ENCODE measurements around the gene GSK3A. TPM values are rescaled to one million over a fixed set of nuclear protein-coding genes. Genes with fewer than 3 reads are reported as not detected.

GSK3A gene
- total RNA-seq, 1 donor from 2014 or later, result 50.3 TPM

DNA sequence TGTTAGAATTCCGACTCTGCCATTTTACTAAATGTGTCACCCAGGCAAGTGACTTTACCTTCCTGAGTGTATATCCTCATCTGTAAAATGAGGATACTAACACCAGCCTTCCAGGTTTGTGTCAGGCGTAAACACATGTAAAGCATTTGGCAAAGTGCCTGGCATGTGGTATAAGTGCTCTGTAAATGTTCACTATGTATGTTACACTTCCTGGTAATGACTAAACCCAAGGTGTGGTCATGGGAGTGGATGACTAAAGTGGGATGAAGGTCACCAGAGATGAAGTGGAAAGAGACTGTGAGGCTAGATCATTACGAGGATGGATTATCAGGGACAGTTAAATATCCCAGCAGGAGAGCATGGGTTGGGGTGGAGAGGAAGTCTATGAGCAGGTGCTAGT, 50.5 kb downstream of the GSK3A start:
- DNase-seq (ENCODE audit: low read depth) (peak; percentile 60), FAIRE-seq (no peak)
- peaks cover 8% of the 10 kb centered on the region for H3K9me3 Mint-ChIP-seq (ENCODE audit: unreplicated experiment)
- H3K4me1 Mint-ChIP-seq (ENCODE audit: low read depth, unreplicated experiment), result no peaks in the 10 kb centered on the region
- no peak overlapping the region for H3K27ac ChIP-seq (ENCODE audit: low read depth, low read length)
- no peak overlapping the region for H3K4me2 ChIP-seq (ENCODE audit: low read length)
- no peak for TF ChIP-seq EZH2 (IDR thresholded peaks at IDR 0.05; ENCODE audit: insufficient read depth, low read length)
- TF ChIP-seq, protein P1, sequence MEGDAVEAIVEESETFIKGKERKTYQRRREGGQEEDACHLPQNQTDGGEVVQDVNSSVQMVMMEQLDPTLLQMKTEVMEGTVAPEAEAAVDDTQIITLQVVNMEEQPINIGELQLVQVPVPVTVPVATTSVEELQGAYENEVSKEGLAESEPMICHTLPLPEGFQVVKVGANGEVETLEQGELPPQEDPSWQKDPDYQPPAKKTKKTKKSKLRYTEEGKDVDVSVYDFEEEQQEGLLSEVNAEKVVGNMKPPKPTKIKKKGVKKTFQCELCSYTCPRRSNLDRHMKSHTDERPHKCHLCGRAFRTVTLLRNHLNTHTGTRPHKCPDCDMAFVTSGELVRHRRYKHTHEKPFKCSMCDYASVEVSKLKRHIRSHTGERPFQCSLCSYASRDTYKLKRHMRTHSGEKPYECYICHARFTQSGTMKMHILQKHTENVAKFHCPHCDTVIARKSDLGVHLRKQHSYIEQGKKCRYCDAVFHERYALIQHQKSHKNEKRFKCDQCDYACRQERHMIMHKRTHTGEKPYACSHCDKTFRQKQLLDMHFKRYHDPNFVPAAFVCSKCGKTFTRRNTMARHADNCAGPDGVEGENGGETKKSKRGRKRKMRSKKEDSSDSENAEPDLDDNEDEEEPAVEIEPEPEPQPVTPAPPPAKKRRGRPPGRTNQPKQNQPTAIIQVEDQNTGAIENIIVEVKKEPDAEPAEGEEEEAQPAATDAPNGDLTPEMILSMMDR (IDR thresholded peaks at IDR 0.05; ENCODE audit: insufficient read depth, low read depth, low read length), result no peak
- no peak overlapping the region for H2AFZ ChIP-seq (ENCODE audit: low read depth, low read length)
- H3K9ac ChIP-seq (ENCODE audit: low read length), result no peak overlapping the region
- no peak overlapping the region for H3K27ac Mint-ChIP-seq (ENCODE audit: unreplicated experiment)
- peaks cover 7% of the 10 kb centered on the region for H3K36me3 Mint-ChIP-seq (ENCODE audit: low read depth, unreplicated experiment)
- H4K20me1 ChIP-seq (ENCODE audit: insufficient read depth, low read length), result no peaks in the 10 kb centered on the region
- H3K79me2 ChIP-seq (ENCODE audit: insufficient read depth, low read length), result no peaks in the 10 kb centered on the region
- H3K36me3 ChIP-seq (ENCODE audit: insufficient read depth, low read length), result no peaks in the 10 kb centered on the region
- H3K4me3 Mint-ChIP-seq (ENCODE audit: unreplicated experiment), result no peak overlapping the region
- H3K4me1 ChIP-seq (ENCODE audit: insufficient read depth, low read length), result no peaks in the 10 kb centered on the region
- H3K27me3 Mint-ChIP-seq (ENCODE audit: low read depth, unreplicated experiment), result peaks cover 18% of the 10 kb centered on the region
- H3K4me3 ChIP-seq (ENCODE audit: insufficient read depth, low read depth, low read length), result no peak overlapping the region
- H3K27me3 ChIP-seq (ENCODE audit: insufficient read depth, low read length), result no peaks in the 10 kb centered on the region
- peaks cover 2% of the 10 kb centered on the region for H3K9me3 ChIP-seq (ENCODE audit: insufficient read depth, low read depth, low read length)

DNA sequence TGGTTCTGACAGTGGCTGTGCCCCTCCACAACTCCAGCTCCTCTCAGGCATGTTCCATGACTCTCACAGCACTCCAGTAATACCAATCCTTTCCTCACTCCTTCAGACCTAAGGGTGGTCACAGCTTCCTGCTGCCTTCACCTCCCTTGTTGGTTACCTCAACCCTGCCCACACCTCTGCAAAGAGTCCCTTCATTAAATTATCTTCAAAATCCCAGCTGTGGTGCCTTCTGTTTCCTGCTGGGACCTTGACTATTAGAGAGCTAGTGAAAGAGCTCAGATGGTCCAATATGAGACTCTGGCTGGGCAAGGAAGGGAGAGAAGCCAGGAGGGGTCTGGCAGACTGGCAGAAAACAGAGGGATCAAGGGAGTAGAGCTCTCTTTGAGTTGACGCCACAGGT, 51.1 kb downstream of the GSK3A start:
- Mint-ChIP-seq H3K4me3 (ENCODE audit: unreplicated experiment) (no peak overlapping the region), H3K27me3 (ENCODE audit: low read depth, unreplicated experiment) (peaks cover 23% of the 10 kb centered on the region), H3K36me3 (ENCODE audit: low read depth, unreplicated experiment) (peaks cover 8% of the 10 kb centered on the region), H3K9me3 (ENCODE audit: unreplicated experiment) (peaks cover 8% of the 10 kb centered on the region), H3K27ac (ENCODE audit: unreplicated experiment) (peak overlapping the region; percentile 50), H3K4me1 (ENCODE audit: low read depth, unreplicated experiment) (no peaks in the 10 kb centered on the region)
- H3K9me3 ChIP-seq (ENCODE audit: insufficient read depth, low read depth, low read length), result peaks cover 2% of the 10 kb centered on the region
- H4K20me1 ChIP-seq (ENCODE audit: insufficient read depth, low read length), result no peaks in the 10 kb centered on the region
- no peaks in the 10 kb centered on the region for H3K4me1 ChIP-seq (ENCODE audit: insufficient read depth, low read length)
- H3K79me2 ChIP-seq (ENCODE audit: insufficient read depth, low read length), result no peaks in the 10 kb centered on the region
- no peak overlapping the region for H3K9ac ChIP-seq (ENCODE audit: low read length)
- no peak overlapping the region for H2AFZ ChIP-seq (ENCODE audit: low read depth, low read length)
- H3K27me3 ChIP-seq (ENCODE audit: insufficient read depth, low read length), result no peaks in the 10 kb centered on the region
- DNase-seq (ENCODE audit: low read depth), result no peak
- FAIRE-seq, result no peak
- no peak overlapping the region for H3K4me2 ChIP-seq (ENCODE audit: low read length)
- no peak overlapping the region for H3K4me3 ChIP-seq (ENCODE audit: insufficient read depth, low read depth, low read length)
- no peak overlapping the region for H3K27ac ChIP-seq (ENCODE audit: low read depth, low read length)
- H3K36me3 ChIP-seq (ENCODE audit: insufficient read depth, low read length), result no peaks in the 10 kb centered on the region
- TF ChIP-seq EZH2 (IDR thresholded peaks at IDR 0.05; ENCODE audit: insufficient read depth, low read length), result no peak
- TF ChIP-seq, protein P1 (IDR thresholded peaks at IDR 0.05; ENCODE audit: insufficient read depth, low read depth, low read length), result no peak

DNA sequence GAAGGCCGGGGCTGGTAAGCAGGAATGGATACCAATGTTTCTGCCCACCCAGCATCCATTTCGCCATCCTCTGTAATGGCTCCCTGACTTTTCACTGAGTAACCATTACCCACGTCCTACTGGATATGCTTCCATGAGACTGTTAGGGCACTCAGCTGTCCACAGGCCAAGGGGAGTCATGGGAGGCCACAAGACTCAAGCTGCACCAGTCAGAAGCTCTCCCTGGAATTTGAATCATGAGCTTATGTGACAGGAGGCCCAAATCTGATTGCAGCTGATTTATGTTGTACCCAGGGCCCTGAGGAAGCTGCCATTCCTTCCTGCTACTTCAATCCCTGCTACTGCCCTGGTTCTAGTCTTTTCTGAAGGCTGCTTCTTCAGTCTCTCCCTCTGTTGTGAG, 53.3 kb downstream of the GSK3A start:
- no peak for FAIRE-seq
- no peak overlapping the region for H3K4me3 Mint-ChIP-seq (ENCODE audit: unreplicated experiment)

More for the DNA sequence above, 53.3 kb downstream of the GSK3A start:
- H3K27me3 ChIP-seq (ENCODE audit: insufficient read depth, low read length), result no peaks in the 10 kb centered on the region
- no peak overlapping the region for H3K9ac ChIP-seq (ENCODE audit: low read length)
- Mint-ChIP-seq H3K27ac (ENCODE audit: unreplicated experiment) (no peak overlapping the region), H3K9me3 (ENCODE audit: unreplicated experiment) (peaks cover 6% of the 10 kb centered on the region), H3K27me3 (ENCODE audit: low read depth, unreplicated experiment) (peaks cover 23% of the 10 kb centered on the region), H3K36me3 (ENCODE audit: low read depth, unreplicated experiment) (peaks cover 4% of the 10 kb centered on the region), H3K4me1 (ENCODE audit: low read depth, unreplicated experiment) (peaks cover 14% of the 10 kb centered on the region)
- H3K4me1 ChIP-seq (ENCODE audit: insufficient read depth, low read length), result peaks cover 7% of the 10 kb centered on the region
- no peaks in the 10 kb centered on the region for H3K36me3 ChIP-seq (ENCODE audit: insufficient read depth, low read length)
- no peak overlapping the region for H3K27ac ChIP-seq (ENCODE audit: low read depth, low read length)
- H3K79me2 ChIP-seq (ENCODE audit: insufficient read depth, low read length), result no peaks in the 10 kb centered on the region
- H2AFZ ChIP-seq (ENCODE audit: low read depth, low read length), result no peak overlapping the region
- DNase-seq (ENCODE audit: low read depth), result no peak
- H3K4me2 ChIP-seq (ENCODE audit: low read length), result no peak overlapping the region
- TF ChIP-seq, protein P1 (IDR thresholded peaks at IDR 0.05; ENCODE audit: insufficient read depth, low read depth, low read length), result no peak
- TF ChIP-seq EZH2 (IDR thresholded peaks at IDR 0.05; ENCODE audit: insufficient read depth, low read length), result no peak
- H3K4me3 ChIP-seq (ENCODE audit: insufficient read depth, low read depth, low read length), result no peak overlapping the region
- H3K9me3 ChIP-seq (ENCODE audit: insufficient read depth, low read depth, low read length), result peaks cover 2% of the 10 kb centered on the region
- H4K20me1 ChIP-seq (ENCODE audit: insufficient read depth, low read length), result no peaks in the 10 kb centered on the region
